ENCODE results near the gene EIF4G1. TPM values are rescaled to one million over a fixed set of nuclear protein-coding genes. Genes with fewer than 3 reads are reported as not detected.

Gene EIF4G1
- total and polyA plus RNA-seq, 5 donors, result 203 to 301 (median 245) TPM

GRCh38 chr3:184343200-184343876, 28.9 kb downstream of the EIF4G1 start:
- intact Hi-C loops (cut with DNase I), result no loop called here
- Histone ChIP-seq H3K4me3 (ENCODE audit: low read length) (no peak overlapping the region), H3K27ac (ENCODE audit: low read length) (no peak overlapping the region), H3K4me1 (ENCODE audit: control insufficient read depth, insufficient read depth, low read length) (peaks cover 4% of the 10 kb centered on the region), H3K9me3 (ENCODE audit: control insufficient read depth, low read length) (no peaks in the 10 kb centered on the region), H3K27me3 (ENCODE audit: control insufficient read depth, insufficient read depth) (no peaks in the 10 kb centered on the region)
- ATAC-seq (no peak), DNase-seq (peak in 1 of 3 donors; percentile 45)
- 59% methylated on average over 5 of the region's 5 CpGs for WGBS

DNA sequence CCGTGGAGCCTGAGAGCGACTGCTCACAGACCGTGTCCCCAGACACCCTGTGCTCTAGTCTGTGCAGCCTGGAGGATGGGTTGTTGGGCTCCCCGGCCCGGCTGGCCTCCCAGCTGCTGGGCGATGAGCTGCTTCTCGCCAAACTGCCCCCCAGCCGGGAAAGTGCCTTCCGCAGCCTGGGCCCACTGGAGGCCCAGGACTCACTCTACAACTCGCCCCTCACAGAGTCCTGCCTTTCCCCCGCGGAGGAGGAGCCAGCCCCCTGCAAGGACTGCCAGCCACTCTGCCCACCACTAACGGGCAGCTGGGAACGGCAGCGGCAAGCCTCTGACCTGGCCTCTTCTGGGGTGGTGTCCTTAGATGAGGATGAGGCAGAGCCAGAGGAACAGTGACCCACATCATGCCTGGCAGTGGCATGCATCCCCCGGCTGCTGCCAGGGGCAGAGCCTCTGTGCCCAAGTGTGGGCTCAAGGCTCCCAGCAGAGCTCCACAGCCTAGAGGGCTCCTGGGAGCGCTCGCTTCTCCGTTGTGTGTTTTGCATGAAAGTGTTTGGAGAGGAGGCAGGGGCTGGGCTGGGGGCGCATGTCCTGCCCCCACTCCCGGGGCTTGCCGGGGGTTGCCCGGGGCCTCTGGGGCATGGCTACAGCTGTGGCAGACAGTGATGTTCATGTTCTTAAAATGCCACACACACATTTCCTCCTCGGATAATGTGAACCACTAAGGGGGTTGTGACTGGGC, 30.3 kb downstream of the EIF4G1 start:
- 82% methylated on average over 24 of the region's 24 CpGs for WGBS
- peak; percentile 2 to 4 for ATAC-seq
- no peaks in the 10 kb centered on the region for H3K4me1 ChIP-seq (ENCODE audit: control insufficient read depth, insufficient read depth, low read length)
- H3K4me3 ChIP-seq (ENCODE audit: low read length), result no peak overlapping the region
- H3K27ac ChIP-seq (ENCODE audit: low read length), result no peak overlapping the region
- no peaks in the 10 kb centered on the region for H3K9me3 ChIP-seq (ENCODE audit: control insufficient read depth, low read length)
- H3K27me3 ChIP-seq (ENCODE audit: control insufficient read depth, insufficient read depth), result no peaks in the 10 kb centered on the region
- DNase-seq, result no peak
- intact Hi-C loops (cut with DNase I), result no loop called here

DNA sequence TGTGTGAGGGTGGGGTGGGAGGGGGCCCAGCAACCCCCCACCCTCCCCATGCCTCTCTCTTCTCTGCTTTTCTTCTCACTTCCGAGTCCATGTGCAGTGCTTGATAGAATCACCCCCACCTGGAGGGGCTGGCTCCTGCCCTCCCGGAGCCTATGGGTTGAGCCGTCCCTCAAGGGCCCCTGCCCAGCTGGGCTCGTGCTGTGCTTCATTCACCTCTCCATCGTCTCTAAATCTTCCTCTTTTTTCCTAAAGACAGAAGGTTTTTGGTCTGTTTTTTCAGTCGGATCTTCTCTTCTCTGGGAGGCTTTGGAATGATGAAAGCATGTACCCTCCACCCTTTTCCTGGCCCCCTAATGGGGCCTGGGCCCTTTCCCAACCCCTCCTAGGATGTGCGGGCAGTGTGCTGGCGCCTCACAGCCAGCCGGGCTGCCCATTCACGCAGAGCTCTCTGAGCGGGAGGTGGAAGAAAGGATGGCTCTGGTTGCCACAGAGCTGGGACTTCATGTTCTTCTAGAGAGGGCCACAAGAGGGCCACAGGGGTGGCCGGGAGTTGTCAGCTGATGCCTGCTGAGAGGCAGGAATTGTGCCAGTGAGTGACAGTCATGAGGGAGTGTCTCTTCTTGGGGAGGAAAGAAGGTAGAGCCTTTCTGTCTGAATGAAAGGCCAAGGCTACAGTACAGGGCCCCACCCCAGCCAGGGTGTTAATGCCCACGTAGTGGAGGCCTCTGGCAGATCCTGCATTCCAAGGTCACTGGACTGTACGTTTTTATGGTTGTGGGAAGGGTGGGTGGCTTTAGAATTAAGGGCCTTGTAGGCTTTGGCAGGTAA, 31.1 kb downstream of the EIF4G1 start:
- Histone ChIP-seq H3K4me1 (ENCODE audit: control insufficient read depth, insufficient read depth, low read length) (no peaks in the 10 kb centered on the region), H3K4me3 (ENCODE audit: low read length) (no peak overlapping the region), H3K9me3 (ENCODE audit: control insufficient read depth, low read length) (no peaks in the 10 kb centered on the region), H3K27me3 (ENCODE audit: control insufficient read depth, insufficient read depth) (no peaks in the 10 kb centered on the region), H3K27ac (ENCODE audit: low read length) (no peak overlapping the region)
- peak; percentile 71 to 80 (median 76) for DNase-seq
- ATAC-seq, result peak; percentile 70 to 80
- intact Hi-C loops (cut with DNase I), result no loop called here
- 42% methylated on average over 14 of the region's 14 CpGs for WGBS

DNA sequence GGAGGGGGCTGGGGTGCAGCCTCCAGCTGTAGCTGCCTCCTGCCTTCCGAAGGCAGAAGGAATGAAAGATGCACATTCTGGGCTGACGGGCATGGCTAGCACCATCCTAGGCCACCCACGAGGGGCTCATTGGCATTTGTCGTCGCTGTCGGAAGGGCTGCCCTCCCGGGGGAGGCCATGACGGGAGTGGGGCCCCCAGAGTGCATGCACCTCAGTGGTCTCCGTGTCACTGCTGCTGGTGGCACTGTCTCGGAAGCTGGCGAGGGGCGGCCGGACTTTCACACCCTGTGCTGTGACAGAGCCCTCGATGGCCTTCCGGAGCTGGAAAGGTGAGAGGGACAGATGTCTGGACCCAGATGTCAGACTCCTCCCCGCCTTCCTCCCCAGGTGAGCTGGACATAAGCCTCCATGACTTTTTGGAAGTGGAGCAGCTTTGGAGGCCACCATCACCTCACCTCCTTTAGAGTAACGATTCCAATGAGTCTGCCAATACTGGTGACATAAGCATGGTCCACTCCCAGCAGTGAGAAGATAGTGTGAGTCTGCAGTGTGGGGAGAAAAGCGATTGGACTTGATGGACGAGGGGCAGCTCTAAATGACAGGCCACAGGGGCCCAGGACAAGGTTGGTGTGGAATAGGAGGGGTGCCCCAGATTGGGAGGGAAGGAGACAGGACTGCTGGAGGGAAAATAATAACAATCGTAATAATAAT, 32.2 kb downstream of the EIF4G1 start:
- Histone ChIP-seq H3K4me3 (ENCODE audit: low read length) (no peak overlapping the region), H3K9me3 (ENCODE audit: control insufficient read depth, low read length) (no peaks in the 10 kb centered on the region), H3K27me3 (ENCODE audit: control insufficient read depth, insufficient read depth) (no peaks in the 10 kb centered on the region), H3K27ac (ENCODE audit: low read length) (no peak overlapping the region), H3K4me1 (ENCODE audit: control insufficient read depth, insufficient read depth, low read length) (no peaks in the 10 kb centered on the region)
- peak in 1 of 2 donors; percentile 1 for ATAC-seq
- WGBS, result 92% methylated on average over 20 of the region's 20 CpGs
- intact Hi-C loops (cut with DNase I), result no loop called here
- peak in 1 of 3 donors; percentile 56 for DNase-seq

DNA sequence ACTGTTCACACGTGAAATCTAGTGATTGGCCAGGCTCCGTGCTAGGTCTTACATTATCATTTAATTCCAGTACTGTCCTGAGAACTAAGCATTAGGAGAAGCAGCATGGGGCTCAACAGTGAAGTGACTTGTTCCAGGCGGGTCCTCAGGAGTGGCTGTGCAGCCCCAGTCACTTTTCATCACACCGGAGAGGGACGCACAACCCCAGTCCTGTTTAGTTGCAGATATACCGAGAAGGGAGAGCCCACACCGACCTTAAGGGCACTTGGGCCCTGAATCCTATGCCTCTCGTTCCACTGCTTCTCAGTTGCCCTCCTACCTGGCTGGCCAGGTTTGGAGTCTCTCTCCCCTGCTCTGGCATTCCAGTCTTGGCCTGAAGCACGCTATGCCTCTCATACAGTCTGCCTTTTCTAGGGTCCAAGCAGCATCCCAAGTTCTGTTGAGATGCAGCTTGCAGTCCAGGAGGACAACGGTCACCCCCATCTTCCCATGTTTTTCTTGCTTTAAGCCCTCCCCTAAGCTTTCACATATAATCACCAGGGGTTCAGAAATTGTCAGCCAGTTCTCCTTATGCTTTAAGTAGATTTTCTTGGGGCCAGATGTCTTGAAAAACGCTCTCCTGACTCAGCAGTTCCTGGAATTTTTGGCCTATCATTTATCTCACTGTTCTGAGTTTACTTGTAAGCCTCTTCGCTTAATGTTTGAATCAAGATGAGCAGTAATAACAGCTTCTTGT, 33.1 kb downstream of the EIF4G1 start:
- intact Hi-C loops (cut with DNase I), result no loop called here
- WGBS, result 73% methylated on average over 12 of the region's 12 CpGs
- no peaks in the 10 kb centered on the region for H3K9me3 ChIP-seq (ENCODE audit: control insufficient read depth, low read length)
- H3K27me3 ChIP-seq (ENCODE audit: control insufficient read depth, insufficient read depth), result no peaks in the 10 kb centered on the region
- ATAC-seq, result no peak
- no peak overlapping the region for H3K4me3 ChIP-seq (ENCODE audit: low read length)
- peak in 1 of 3 donors; percentile 33 for DNase-seq
- no peaks in the 10 kb centered on the region for H3K4me1 ChIP-seq (ENCODE audit: control insufficient read depth, insufficient read depth, low read length)
- no peak overlapping the region for H3K27ac ChIP-seq (ENCODE audit: low read length)

DNA sequence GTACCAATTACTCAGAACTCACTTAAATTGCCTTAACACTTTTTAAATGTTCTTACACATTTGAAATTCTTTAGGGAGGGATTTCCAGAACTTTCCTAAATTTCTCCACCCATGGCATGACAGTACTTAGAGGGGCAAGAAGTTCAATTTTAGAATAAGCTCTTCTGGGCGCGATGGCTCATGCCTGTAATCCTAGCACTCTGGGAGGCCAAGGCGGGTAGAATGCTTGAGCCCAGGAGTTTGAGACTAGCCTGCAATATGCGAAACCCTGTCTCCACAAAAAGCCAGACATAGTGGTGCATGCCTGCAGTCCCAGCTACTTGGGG, 33.6 kb downstream of the EIF4G1 start:
- peak in 1 of 3 donors; percentile 21 for DNase-seq
- Histone ChIP-seq H3K9me3 (ENCODE audit: control insufficient read depth, low read length) (no peaks in the 10 kb centered on the region), H3K4me3 (ENCODE audit: low read length) (no peak overlapping the region), H3K4me1 (ENCODE audit: control insufficient read depth, insufficient read depth, low read length) (no peaks in the 10 kb centered on the region), H3K27ac (ENCODE audit: low read length) (no peak overlapping the region), H3K27me3 (ENCODE audit: control insufficient read depth, insufficient read depth) (no peaks in the 10 kb centered on the region)
- ATAC-seq, result no peak
- intact Hi-C loops (cut with DNase I), result no loop called here
- 91% methylated on average over 4 of the region's 4 CpGs for WGBS

DNA sequence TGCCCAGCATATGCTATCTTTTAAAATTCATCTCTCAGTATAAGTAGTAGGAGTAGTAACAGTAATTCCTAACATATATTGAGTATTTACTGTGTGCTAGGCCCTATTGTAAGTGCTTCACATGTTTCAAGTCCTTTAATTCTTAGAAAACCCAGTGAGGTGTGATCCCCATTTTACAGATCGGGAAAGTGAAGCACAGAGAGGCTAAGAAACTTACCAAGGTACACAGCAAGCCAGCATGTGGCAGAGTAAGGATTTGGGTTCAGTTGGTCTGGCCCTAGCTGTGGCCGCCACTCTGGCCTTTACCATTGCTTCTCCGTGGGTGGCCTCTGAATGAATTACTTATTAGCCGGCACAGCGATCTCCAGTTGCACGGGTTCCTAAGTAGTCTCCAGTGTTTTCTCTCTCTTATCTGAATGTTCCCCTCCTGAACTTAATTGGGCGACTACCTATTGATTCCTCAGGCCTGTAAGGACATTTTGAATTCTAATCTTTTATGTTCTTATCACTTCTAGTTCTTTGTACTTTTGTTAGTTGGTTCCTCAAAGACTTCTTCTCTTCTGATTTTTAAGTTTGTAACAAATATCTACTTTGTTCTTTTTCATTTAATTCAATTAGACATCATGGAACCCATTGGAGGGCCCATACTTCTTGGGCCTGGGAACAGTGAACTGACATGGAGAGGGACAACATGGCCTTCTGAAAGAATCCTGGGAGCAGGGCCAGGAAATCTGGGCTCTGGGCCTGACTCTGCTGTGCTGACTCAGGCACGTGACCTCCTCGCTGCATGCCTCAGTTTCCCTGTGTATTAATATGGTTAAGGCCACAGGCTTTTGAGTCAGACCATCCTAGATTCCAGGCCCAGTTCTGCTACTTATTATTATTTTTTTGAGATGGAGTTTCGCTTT, 35.4 kb downstream of the EIF4G1 start:
- no peaks in the 10 kb centered on the region for H3K4me1 ChIP-seq (ENCODE audit: control insufficient read depth, insufficient read depth, low read length)
- DNase-seq (peak in 1 of 3 donors; percentile 73), ATAC-seq (no peak)
- intact Hi-C loops (cut with DNase I), result no loop called here
- no peak overlapping the region for H3K27ac ChIP-seq (ENCODE audit: low read length)
- H3K9me3 ChIP-seq (ENCODE audit: control insufficient read depth, low read length), result no peaks in the 10 kb centered on the region
- no peak overlapping the region for H3K4me3 ChIP-seq (ENCODE audit: low read length)
- WGBS, result 81% methylated on average over 10 of the region's 10 CpGs
- no peaks in the 10 kb centered on the region for H3K27me3 ChIP-seq (ENCODE audit: control insufficient read depth, insufficient read depth)

GRCh38 chr3:184350618-184351017, 36.2 kb downstream of the EIF4G1 start:
- ATAC-seq (no peak), DNase-seq (no peak)
- no peaks in the 10 kb centered on the region for H3K27me3 ChIP-seq (ENCODE audit: control insufficient read depth, insufficient read depth)
- no peaks in the 10 kb centered on the region for H3K9me3 ChIP-seq (ENCODE audit: control insufficient read depth, low read length)
- H3K4me1 ChIP-seq (ENCODE audit: control insufficient read depth, insufficient read depth, low read length), result no peaks in the 10 kb centered on the region
- no peak overlapping the region for H3K4me3 ChIP-seq (ENCODE audit: low read length)
- intact Hi-C loops (cut with DNase I), result no loop called here
- H3K27ac ChIP-seq (ENCODE audit: low read length), result no peak overlapping the region
- WGBS, result 91% methylated on average over 6 of the region's 6 CpGs

GRCh38 chr3:184351511-184352148, 37.2 kb downstream of the EIF4G1 start:
- intact Hi-C loops (cut with DNase I), result no loop called here
- H3K4me1 ChIP-seq (ENCODE audit: control insufficient read depth, insufficient read depth, low read length), result no peaks in the 10 kb centered on the region
- 46% methylated on average over 9 of the region's 9 CpGs for WGBS

More at GRCh38 chr3:184351511-184352148, 37.2 kb downstream of the EIF4G1 start:
- Histone ChIP-seq H3K4me3 (ENCODE audit: low read length) (no peak overlapping the region), H3K27ac (ENCODE audit: low read length) (no peak overlapping the region), H3K9me3 (ENCODE audit: control insufficient read depth, low read length) (no peaks in the 10 kb centered on the region), H3K27me3 (ENCODE audit: control insufficient read depth, insufficient read depth) (no peaks in the 10 kb centered on the region)
- ATAC-seq, result no peak
- DNase-seq, result peak in 1 of 3 donors; percentile 53

Measured in right cardiac atrium (tissue), 5 donors.